Epithelial cell of proximal tubule (primary cell): Measurements from ENCODE around the gene EQTN. TPM values are rescaled to one million over a fixed set of nuclear protein-coding genes. Genes with fewer than 3 reads are reported as not detected.

Experiments used
- DNase-seq: peaks from one replicate; pipeline ENCODE4 v3.0.0-alpha.2; 2011; ENCODE audit warnings: low read depth
- H3K4me3 ChIP-seq: 2 replicates; pipeline ENCODE4 v1.5.1; 2011; ENCODE audit warnings: low read depth, mild to moderate bottlenecking, low read length
- total RNA-seq: library from RNA; depleted of rRNA; stranded (reverse); fragments of >200 nt; gene quantifications from 2 replicates; pipeline ENCODE4 v1.2.3, GENCODE V29; 2015
- TF ChIP-seq, protein P1 (sequence below): conservative IDR thresholded peaks from 2 replicates; pipeline ENCODE4 v1.5.1; 2012; ENCODE audit warnings: low read depth, mild to moderate bottlenecking, low read length

The EQTN gene
- total RNA-seq, 1 donor from 2014 or later = not detected

GRCh38 chr9:27279611-27280010 is 17.3 kb downstream of the EQTN start:
- no peak overlapping the region for H3K4me3 ChIP-seq
- TF ChIP-seq, protein P1, sequence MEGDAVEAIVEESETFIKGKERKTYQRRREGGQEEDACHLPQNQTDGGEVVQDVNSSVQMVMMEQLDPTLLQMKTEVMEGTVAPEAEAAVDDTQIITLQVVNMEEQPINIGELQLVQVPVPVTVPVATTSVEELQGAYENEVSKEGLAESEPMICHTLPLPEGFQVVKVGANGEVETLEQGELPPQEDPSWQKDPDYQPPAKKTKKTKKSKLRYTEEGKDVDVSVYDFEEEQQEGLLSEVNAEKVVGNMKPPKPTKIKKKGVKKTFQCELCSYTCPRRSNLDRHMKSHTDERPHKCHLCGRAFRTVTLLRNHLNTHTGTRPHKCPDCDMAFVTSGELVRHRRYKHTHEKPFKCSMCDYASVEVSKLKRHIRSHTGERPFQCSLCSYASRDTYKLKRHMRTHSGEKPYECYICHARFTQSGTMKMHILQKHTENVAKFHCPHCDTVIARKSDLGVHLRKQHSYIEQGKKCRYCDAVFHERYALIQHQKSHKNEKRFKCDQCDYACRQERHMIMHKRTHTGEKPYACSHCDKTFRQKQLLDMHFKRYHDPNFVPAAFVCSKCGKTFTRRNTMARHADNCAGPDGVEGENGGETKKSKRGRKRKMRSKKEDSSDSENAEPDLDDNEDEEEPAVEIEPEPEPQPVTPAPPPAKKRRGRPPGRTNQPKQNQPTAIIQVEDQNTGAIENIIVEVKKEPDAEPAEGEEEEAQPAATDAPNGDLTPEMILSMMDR = no peak
- DNase-seq = no peak

- no peak for DNase-seq
- no peak overlapping the region for H3K4me3 ChIP-seq
- TF ChIP-seq, protein P1 = no peak
These were observed 18.6 kb downstream of the EQTN start for GRCh38 chr9:27278374-27278773.

DNA sequence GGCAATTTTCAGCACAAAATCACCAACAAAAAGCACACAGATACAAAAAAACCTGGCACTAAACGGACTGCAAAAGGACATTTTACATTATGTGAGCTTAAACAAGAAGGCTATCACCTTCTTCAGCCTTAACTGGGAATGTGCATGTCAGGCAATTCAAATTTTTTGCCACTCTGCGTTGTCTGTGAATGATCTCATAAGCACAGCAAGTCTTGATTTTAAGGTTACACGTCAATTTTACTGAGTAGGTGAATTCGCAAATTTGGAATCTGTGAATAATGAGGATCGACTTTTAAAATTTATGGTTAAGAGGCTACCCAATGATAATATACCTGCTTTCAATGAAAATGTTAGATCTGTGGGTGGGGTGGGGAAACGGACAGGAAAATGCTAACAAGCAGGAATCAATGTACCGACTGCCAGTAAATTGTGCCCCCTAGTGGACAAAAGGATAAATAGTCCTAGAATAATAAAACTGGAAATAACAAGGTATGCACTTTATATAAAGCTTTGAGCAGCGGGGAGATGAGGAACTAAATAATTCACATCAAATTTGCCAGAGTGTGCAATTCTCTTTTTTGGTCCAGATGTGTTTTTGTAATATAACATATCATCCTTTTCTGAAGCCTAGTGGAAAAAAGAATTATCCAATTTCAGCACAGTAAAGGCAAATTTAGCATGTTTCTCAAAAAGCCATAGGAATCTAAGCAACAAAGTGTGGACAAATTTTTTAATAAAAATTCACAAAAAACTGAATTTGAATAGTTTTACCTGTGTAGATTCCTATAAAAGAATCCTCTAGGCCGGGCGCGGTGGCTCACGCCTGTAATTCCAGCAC is 20.5 kb downstream of the EQTN start:
- peak; percentile 43 for DNase-seq
- TF ChIP-seq, protein P1 = peak; percentile 80
- peak overlapping the region; percentile 40 for H3K4me3 ChIP-seq

DNA sequence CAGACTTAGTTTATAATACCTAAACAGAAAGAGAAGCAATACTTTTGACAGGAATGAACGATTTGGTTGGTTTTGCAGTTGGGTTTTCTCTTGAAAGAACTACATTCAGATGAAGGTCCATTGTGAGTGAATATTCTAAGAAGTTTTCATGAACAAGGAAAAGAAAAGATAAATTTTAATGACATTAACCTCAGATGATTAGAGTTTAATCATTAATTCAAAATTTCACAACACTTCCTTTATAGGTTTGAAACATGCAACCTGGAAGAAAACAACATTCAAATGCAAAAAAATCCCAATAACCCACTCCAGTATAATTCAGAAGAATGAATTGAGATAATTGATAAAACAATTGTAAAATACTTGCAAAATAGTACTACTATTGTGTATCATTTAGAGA is 23.8 kb downstream of the EQTN start:
- DNase-seq = no peak
- no peak overlapping the region for H3K4me3 ChIP-seq
- TF ChIP-seq, protein P1 = no peak

- no peak overlapping the region for H3K4me3 ChIP-seq
- no peak for DNase-seq
- TF ChIP-seq, protein P1 = no peak
These were observed 24.8 kb downstream of the EQTN start for GRCh38 chr9:27272103-27272502.

GRCh38 chr9:27261517-27262211 is 35.3 kb downstream of the EQTN start:
- TF ChIP-seq, protein P1 = no peak
- no peak overlapping the region for H3K4me3 ChIP-seq
- peak; percentile 43 for DNase-seq
